ENCODE results near the gene HBE1. TPM values are rescaled to one million over a fixed set of nuclear protein-coding genes. Genes with fewer than 3 reads are reported as not detected.

Gene HBE1
- total RNA-seq, 6 donors from 2014 or later: 2.5 to 3.0 TPM; not detected in 4

- DNase-seq: no peak
- no peaks in the 10 kb centered on the region for H3K9me3 ChIP-seq
- H3K27ac ChIP-seq: no peak overlapping the region
- H3K27me3 ChIP-seq: no peaks in the 10 kb centered on the region
- H3K4me1 ChIP-seq: no peaks in the 10 kb centered on the region
- H3K4me3 ChIP-seq: no peak overlapping the region
- H3K36me3 ChIP-seq: no peaks in the 10 kb centered on the region
- no peak for ATAC-seq (ENCODE audit: low FRiP score in 2 of 2)
- no peak for TF ChIP-seq CTCF (IDR thresholded peaks at IDR 0.05)
- no peak for TF ChIP-seq EP300 (IDR thresholded peaks at IDR 0.05)
- no peak for TF ChIP-seq POLR2AphosphoS5 (IDR thresholded peaks at IDR 0.05)
- no peak for TF ChIP-seq POLR2A (IDR thresholded peaks at IDR 0.05)
Observed at GRCh38 chr11:5289696-5290095, 20.0 kb upstream of the HBE1 start.

GRCh38 chr11:5288906-5289550 is 19.3 kb upstream of the HBE1 start:
- Histone ChIP-seq H3K9me3 (no peaks in the 10 kb centered on the region), H3K36me3 (no peaks in the 10 kb centered on the region), H3K27me3 (no peaks in the 10 kb centered on the region), H3K4me1 (no peaks in the 10 kb centered on the region), H3K27ac (no peak overlapping the region), H3K4me3 (no peak overlapping the region)
- no peak for TF ChIP-seq POLR2A (IDR thresholded peaks at IDR 0.05)
- TF ChIP-seq CTCF (IDR thresholded peaks at IDR 0.05): no peak
- 83% methylated on average over 6 of the region's 6 CpGs for WGBS, 2 donors
- no peak for DNase-seq
- no peak for ATAC-seq (ENCODE audit: low FRiP score in 2 of 2)

- no peaks in the 10 kb centered on the region for H3K27me3 ChIP-seq
- no peaks in the 10 kb centered on the region for H3K36me3 ChIP-seq
- ATAC-seq (ENCODE audit: low FRiP score in 2 of 2) (no peak), DNase-seq (no peak)
- H3K9me3 ChIP-seq: no peaks in the 10 kb centered on the region
- H3K4me3 ChIP-seq: no peak overlapping the region
- 73 to 76% methylated on average over 7 of the region's 7 CpGs for WGBS, 2 donors
- no peak for TF ChIP-seq CTCF (IDR thresholded peaks at IDR 0.05)
- no peak for TF ChIP-seq POLR2AphosphoS5 (IDR thresholded peaks at IDR 0.05)
- no peak for TF ChIP-seq POLR2A (IDR thresholded peaks at IDR 0.05)
- TF ChIP-seq EP300 (IDR thresholded peaks at IDR 0.05): no peak
- no peak overlapping the region for H3K27ac ChIP-seq
- no peaks in the 10 kb centered on the region for H3K4me1 ChIP-seq
Observed at GRCh38 chr11:5288108-5288905, 18.6 kb upstream of the HBE1 start.

GRCh38 chr11:5286901-5287300 is 17.2 kb upstream of the HBE1 start:
- ATAC-seq (ENCODE audit: low FRiP score in 2 of 2): no peak
- Histone ChIP-seq H3K9me3 (no peaks in the 10 kb centered on the region), H3K4me3 (no peak overlapping the region), H3K36me3 (no peaks in the 10 kb centered on the region), H3K27ac (no peak overlapping the region), H3K4me1 (no peaks in the 10 kb centered on the region), H3K27me3 (no peaks in the 10 kb centered on the region)
- WGBS, 2 donors: 77 to 78% methylated on average over 3 of the region's 3 CpGs
- no peak for DNase-seq
- TF ChIP-seq CTCF (IDR thresholded peaks at IDR 0.05): no peak

GRCh38 chr11:5286351-5286750 is 16.6 kb upstream of the HBE1 start:
- no peaks in the 10 kb centered on the region for H3K27me3 ChIP-seq
- H3K4me3 ChIP-seq: no peak overlapping the region
- no peak overlapping the region for H3K27ac ChIP-seq
- no peak for TF ChIP-seq POLR2A (IDR thresholded peaks at IDR 0.05)
- no peak for TF ChIP-seq CTCF (IDR thresholded peaks at IDR 0.05)
- TF ChIP-seq POLR2AphosphoS5 (IDR thresholded peaks at IDR 0.05): no peak
- TF ChIP-seq EP300 (IDR thresholded peaks at IDR 0.05): no peak
- no peaks in the 10 kb centered on the region for H3K4me1 ChIP-seq
- H3K36me3 ChIP-seq: no peaks in the 10 kb centered on the region
- ATAC-seq (ENCODE audit: low FRiP score in 2 of 2) (no peak), DNase-seq (no peak)
- H3K9me3 ChIP-seq: no peaks in the 10 kb centered on the region
- 41 to 55% methylated on average over 1 of the region's 1 CpG for WGBS, 2 donors

Measured in upper lobe of left lung (tissue), 6 donors.